Ovary (tissue), 9 donors: Measurements from ENCODE around the gene MGAT4B. TPM values are rescaled to one million over a fixed set of nuclear protein-coding genes. Genes with fewer than 3 reads are reported as not detected.

Experiments used
- DNase-seq, 5 donors: peaks; one replicate each; pipeline ENCODE4 v3.0.0-alpha.2; 2019 to 2020
- H3K27ac ChIP-seq, 2 donors: fragments of 200-600 bp; one replicate each; pipeline versions ENCODE4 v1.5.1 to v1.8.0; 2019 to 2022
- H3K27me3 ChIP-seq: fragments of 200-600 bp; one replicate; pipeline ENCODE4 v1.8.0; 2022
- H3K36me3 ChIP-seq: fragments of 200-600 bp; sonication (generic); one replicate; pipeline ENCODE4 v1.5.1; 2019
- H3K4me1 ChIP-seq: one replicate; pipeline ENCODE4 v1.8.1; 2013; ENCODE audit warnings: mild to moderate bottlenecking, moderate library complexity; ENCODE audit not compliant: insufficient read depth
- H3K4me3 ChIP-seq: fragments of 200-600 bp; sonication (generic); one replicate; pipeline ENCODE4 v1.5.1; 2017
- H3K9me3 ChIP-seq, 2 donors: fragments of 200-600 bp in 1 of 2; sonication (generic) in 1 of 2; one replicate each; pipeline versions ENCODE4 v1.5.1 to v1.8.1; 2013 to 2019; ENCODE audit warnings: mild to moderate bottlenecking in 1 of 2, moderate library complexity in 1 of 2
- CTCF ChIP-seq, 3 donors: fragments of 450-650 bp in 2 of 3; fragments of 200-600 bp in 1 of 3; IDR thresholded peaks; one replicate each; pipeline versions ENCODE4 v1.5.1 to v1.8.0; 2016 to 2022; ENCODE audit warnings: antibody characterized with exemption in 3 of 3, mild to moderate bottlenecking in 1 of 3
- EP300 ChIP-seq: sonication (generic); formaldehyde crosslinking; IDR thresholded peaks from one replicate; pipeline ENCODE4 v1.6.1; 2017; ENCODE audit warnings: antibody characterized with exemption
- POLR2A ChIP-seq: fragments of 450-650 bp; IDR thresholded peaks from one replicate; pipeline ENCODE4 v1.6.1; 2017; ENCODE audit warnings: antibody characterized with exemption, mild to moderate bottlenecking, moderate library complexity
- WGBS, 3 donors: extraction: QIAGEN DNeasy Blood & Tissue Kit in 1 of 3; methylation state at CpG; one replicate each; pipeline versions ENCODE4 v1.1.5 to v1.1.7; 2013 to 2017; 5-methylcytosine and 5-hydroxymethylcytosine counted together
- intact Hi-C, 4 donors: fragments of 100-400 bp; cut with DNase I; formaldehyde crosslinking; loops; one replicate each; pipeline versions ENCODE4 v1.11.0 to v1.15.1; 2022 to 2023
- polyA plus RNA-seq, 2 donors: library from polyadenylated mRNA; stranded (reverse); fragments of 200-250 nt in 1 of 2; fragments of 350-450 nt in 1 of 2; fragmentation: Illumina TruSeq in 1 of 2; extraction: RNeasy Lipid Tissue Mini Kit (QIAGEN cat#74804) in 1 of 2; gene quantifications; one replicate each; pipeline ENCODE4 v1.2.3, GENCODE V29; 2013 to 2014
- total RNA-seq, 7 donors: library from RNA; depleted of rRNA in 2 of 7; stranded (reverse); fragments of >200 nt in 2 of 7; fragmentation: NEBNext Ultra II Directional in 3 of 7; extraction: Animal tissue kit (Norgen Biotek cat#: 25700) in 3 of 7; gene quantifications; one replicate each; pipeline versions ENCODE4 v1.1.0 to v1.2.4, GENCODE V29; 2016 to 2023
- donor health status: DM: no; HTN: no; CAD: no; lungs with moderate emphysema.
- donor health status: DM: no; HTN: no; CAD: no.
- donor health status: Bipolar disorder and iron deficiency.
- donor health status: DM: yes; HTN: yes; CAD: no.
- donor health status: DM: no; HTN: no; CAD: no.
- donor health status: DM: yes; HTN: yes; CAD: no.

Gene MGAT4B
- total and polyA plus RNA-seq, 9 donors = 51.0 to 102 (median 65.6) TPM

GRCh38 chr5:179822444-179822990 is 15.9 kb upstream of the MGAT4B start:
- DNase-seq = peak in 4 of 5 donors; percentile 16 to 47 (median 34)
- Histone ChIP-seq H3K27ac (peak overlapping the region; percentile 0 to 7), H3K4me1 (peaks cover 30% of the 10 kb centered on the region), H3K27me3 (no peaks in the 10 kb centered on the region), H3K9me3 (no peaks in the 10 kb centered on the region), H3K4me3 (peak overlapping the region; percentile 82), H3K36me3 (no peaks in the 10 kb centered on the region)
- TF ChIP-seq EP300 (no peak), CTCF (IDR thresholded peaks at IDR 0.05) (no peak), POLR2A (no peak)
- 33 to 49% (median 33%) methylated on average over 8 of the region's 8 CpGs for WGBS, 3 donors
- intact Hi-C loops = loop anchor here in 1 of 4 donors (10.0 kb wide), 1 partner anchor 82 kb away; the partner anchor contains the start of gene TBC1D9B

GRCh38 chr5:179822059-179822432 is 15.4 kb upstream of the MGAT4B start:
- no peak for TF ChIP-seq EP300
- no peak for TF ChIP-seq CTCF (IDR thresholded peaks at IDR 0.05)
- TF ChIP-seq POLR2A = no peak
- WGBS, 3 donors = 31 to 70% (median 42%) methylated on average over 3 of the region's 3 CpGs

GRCh38 chr5:179821298-179822058 is 14.8 kb upstream of the MGAT4B start:
- DNase-seq = peak; percentile 96 to 98 (median 96)
- Histone ChIP-seq H3K27me3 (no peaks in the 10 kb centered on the region), H3K9me3 (no peaks in the 10 kb centered on the region), H3K4me3 (peak overlapping the region; percentile 82), H3K27ac (peak overlapping the region; percentile 90 to 98), H3K4me1 (peaks cover 36% of the 10 kb centered on the region), H3K36me3 (no peaks in the 10 kb centered on the region)
- 0 to 1% (median 1%) methylated on average over 43 to 54 of the region's 54 CpGs for WGBS, 3 donors
- TF ChIP-seq CTCF (IDR thresholded peaks at IDR 0.05) = no peak
- no peak for TF ChIP-seq EP300
- TF ChIP-seq POLR2A = peak; percentile 76
- intact Hi-C loops = loop anchor here in 1 of 4 donors (10.0 kb wide), 1 partner anchor 83 kb away; the partner anchor contains the start of gene TBC1D9B

More at GRCh38 chr5:179822059-179822432, 15.4 kb upstream of the MGAT4B start:
- Histone ChIP-seq H3K36me3 (no peaks in the 10 kb centered on the region), H3K9me3 (no peaks in the 10 kb centered on the region), H3K27me3 (no peaks in the 10 kb centered on the region), H3K4me3 (peak overlapping the region; percentile 82), H3K27ac (peak overlapping the region in 1 of 2 donors; percentile 0), H3K4me1 (peaks cover 34% of the 10 kb centered on the region)
- DNase-seq = no peak
- intact Hi-C loops = loop anchor here in 1 of 4 donors (10.0 kb wide), 1 partner anchor 83 kb away; the partner anchor contains the start of gene TBC1D9B

- peaks cover 36% of the 10 kb centered on the region for H3K4me1 ChIP-seq
- no peaks in the 10 kb centered on the region for H3K9me3 ChIP-seq
These were observed 14.0 kb upstream of the MGAT4B start, which contains the start of gene SQSTM1 for GRCh38 chr5:179820483-179821297. Gene SQSTM1 (plus strand): TSS chr5:179820905. CDS start chr5:179820937, 32 bp downstream.

More at GRCh38 chr5:179820483-179821297, 14.0 kb upstream of the MGAT4B start, which contains the start of gene SQSTM1:
- Histone ChIP-seq H3K27ac (peak within 1 kb of the TSS; percentile 90 to 98), H3K27me3 (no peaks in the 10 kb centered on the region), H3K36me3 (no peaks in the 10 kb centered on the region), H3K4me3 (peak within 1 kb of the TSS; percentile 82)
- intact Hi-C loops = loop anchor here in 1 of 4 donors (10.0 kb wide), 1 partner anchor 84 kb away; the partner anchor contains the start of gene TBC1D9B
- WGBS, 3 donors = 0 to 1% (median 0%) methylated on average over 31 to 81 of the region's 81 CpGs
- DNase-seq = peak; percentile 85 to 93 (median 90)
- TF ChIP-seq EP300 (no peak), POLR2A (peak; percentile 97), CTCF (IDR thresholded peaks at IDR 0.05) (peak in 2 of 3 donors; percentile 12 to 37)
